ENCODE results near the gene AXIN1. TPM values are rescaled to one million over a fixed set of nuclear protein-coding genes. Genes with fewer than 3 reads are reported as not detected.
A peak's percentile ranks its signal among the peaks of the same experiment; 100 is the strongest.

The AXIN1 gene
- total RNA-seq (2021) (48.0 to 50.3 TPM (median 48.9 TPM) in 3 replicates), Bru-seq, nascent RNA (percentile 60 among the genes with signal in this experiment)
- long read RNA-seq, experiment 1, transcript AXIN1-202 (10 exons, 3,324 nt), result major isoform, 107 of 228 reads
- long read RNA-seq, experiment 1, transcript AXIN1-201 (11 exons, 3,643 nt), result minor isoform, 44 of 228 reads
- long read RNA-seq, experiment 1, partial matches to known transcripts, result 22 of 228 reads
- long read RNA-seq, experiment 1, other reads (novel, unspliced or antisense), result 55 of 228 reads
- long read RNA-seq, experiment 2, transcript AXIN1-202 (10 exons, 3,324 nt), result major isoform, 7 of 50 reads
- long read RNA-seq, experiment 2, partial matches to known transcripts, result 21 of 50 reads
- long read RNA-seq, experiment 2, other reads (novel, unspliced or antisense), result 20 of 50 reads
- long read RNA-seq, experiment 3, partial matches to known transcripts, result 1 of 6 reads
- long read RNA-seq, experiment 3, other reads (novel, unspliced or antisense), result 5 of 6 reads

- POLR2A ChIA-PET, result interaction anchor here (1.0 to 1.2 kb wide), 3 partner anchors 15 to 300 kb away, joined by 3 to 5 read pairs (median 4); partner anchors contain the start of genes POLR3K and SNRNP25
- no peak within 1 kb of the TSS for H3K27ac Mint-ChIP-seq
- no peaks in the 10 kb centered on the region; the same call in 1 of the 2 replicates for H3K27me3 Mint-ChIP-seq (ENCODE audit: low read depth)
- peaks cover 6% of the 10 kb centered on the region; the same call in 1 of the 2 replicates for H3K36me3 Mint-ChIP-seq
- peak within 1 kb of the TSS; percentile 76 for H3K4me3 Mint-ChIP-seq
- TF ChIP-seq CTCF (IDR thresholded peaks at IDR 0.05) (peak; percentile 52), RELA (CRISPR knock-in tag; IDR thresholded peaks at IDR 0.05; ENCODE audit: borderline replicate concordance) (no peak), MLX (CRISPR knock-in tag; IDR thresholded peaks at IDR 0.05) (no peak), FOXP4 (CRISPR knock-in tag; IDR thresholded peaks at IDR 0.05) (no peak), SP1 (CRISPR knock-in tag; conservative IDR thresholded peaks at IDR 0.05) (peak; percentile 69)
- CTCF ChIA-PET, result interaction anchor here (0.5 to 2.8 kb wide), 67 partner anchors 9 to 617 kb away, joined by 3 to 42 read pairs (median 5); partner anchors contain the start of genes ARHGDIG, FAM234A, HBM and LUC7L
- peaks cover 6% of the 10 kb centered on the region for H3K4me1 Mint-ChIP-seq
- H3K9me3 Mint-ChIP-seq, result no peaks in the 10 kb centered on the region
- DNase-seq (ENCODE audit: low spot score), result peak; percentile 100
- peak; percentile 90 for ATAC-seq
These were observed at the start of gene AXIN1 for GRCh38 chr16:352547-353403. TSS of gene AXIN1 (minus strand) at chr16:352723. CDS start at chr16:347025, 5,698 bp downstream.

- Mint-ChIP-seq H3K36me3 (peaks cover 5% of the 10 kb centered on the region; the same call in 1 of the 2 replicates), H3K27ac (peak within 1 kb of the TSS; percentile 92), H3K4me1 (peaks cover 18% of the 10 kb centered on the region), H3K4me3 (peak within 1 kb of the TSS; percentile 86), H3K27me3 (ENCODE audit: low read depth) (peaks cover under 1% of the 10 kb centered on the region; the same call in 1 of the 2 replicates), H3K9me3 (no peaks in the 10 kb centered on the region)
- ChIA-PET CTCF (interaction anchor here (0.6 to 1.9 kb wide), 17 partner anchors 10 to 295 kb away, joined by 3 to 13 read pairs (median 4); no protein-coding TSS in a partner anchor), POLR2A (interaction anchor here (0.5 to 1.0 kb wide), 5 partner anchors 18 to 119 kb away, joined by 3 to 8 read pairs (median 3); no protein-coding TSS in a partner anchor)
- peak; percentile 71 for ATAC-seq
- DNase-seq (ENCODE audit: low spot score), result peak; percentile 96
- TF ChIP-seq ZNF396 (CRISPR knock-in tag; IDR thresholded peaks at IDR 0.05; ENCODE audit: borderline replicate concordance), result no peak
- TF ChIP-seq E2F1 (CRISPR knock-in tag; IDR thresholded peaks at IDR 0.05), result 0 out of 2 replicates have a peak, but pooled peaks have one; percentile 31
- TF ChIP-seq MXD4 (CRISPR knock-in tag; IDR thresholded peaks at IDR 0.05; ENCODE audit: borderline replicate concordance), result no peak
- no peak for TF ChIP-seq ZNF671 (CRISPR knock-in tag; IDR thresholded peaks at IDR 0.05)
- peak; percentile 82 for TF ChIP-seq ERG (CRISPR knock-in tag; IDR thresholded peaks at IDR 0.05)
- peak; percentile 83 for TF ChIP-seq EMX1 (CRISPR knock-in tag; IDR thresholded peaks at IDR 0.05)
- TF ChIP-seq PRRX2 (CRISPR knock-in tag; IDR thresholded peaks at IDR 0.05), result peak; percentile 87
- TF ChIP-seq E2F4 (CRISPR knock-in tag; IDR thresholded peaks at IDR 0.05; ENCODE audit: borderline replicate concordance, low read depth), result no peak
- TF ChIP-seq ZNF219 (CRISPR knock-in tag; IDR thresholded peaks at IDR 0.05; ENCODE audit: borderline replicate concordance), result no peak; the same call in 1 of the 2 replicates
- no peak for TF ChIP-seq CBFB (CRISPR knock-in tag; IDR thresholded peaks at IDR 0.05; ENCODE audit: low read depth)
- TF ChIP-seq ZNF416 (CRISPR knock-in tag; IDR thresholded peaks at IDR 0.05), result peak; percentile 91
- no peak for TF ChIP-seq ETV6 (CRISPR knock-in tag; IDR thresholded peaks at IDR 0.05)
- peak; percentile 66 for TF ChIP-seq FOXP1 (CRISPR knock-in tag; IDR thresholded peaks at IDR 0.05; ENCODE audit: borderline replicate concordance)
- no peak for TF ChIP-seq CTCF (IDR thresholded peaks at IDR 0.05)
These were observed 49.2 kb upstream of the AXIN1 start, which contains the start of gene DECR2 for GRCh38 chr16:401468-402348. TSS of gene DECR2 (plus strand) at chr16:401885. CDS start at chr16:401964, 79 bp downstream.

All from WTC11 (cell line).